HEK293 (cell line): Measurements from ENCODE around the gene FBXO40.

Experiments
- CTCF ChIA-PET: fragments of 350-600 bp; formaldehyde crosslinking; extraction: SDS; loops from one replicate; lab custom pipeline; 2021; ENCODE audit warnings: antibody characterized with exemption; lab: Yijun Ruan, JAX
- POLR2A ChIA-PET: fragments of 300-600 bp; formaldehyde crosslinking; extraction: SDS; loops from one replicate; lab custom pipeline; 2020; ENCODE audit warnings: antibody characterized with exemption, inconsistent platforms; lab: Yijun Ruan, JAX
- H3K27ac ChIP-seq: fragments of 200-500 bp; sonication (Bioruptor generic); 2 replicates; pipeline ENCODE4 v1.5.1; 2014; ENCODE audit warnings: low read depth, low read length, control low read depth, inconsistent platforms; ENCODE audit errors: extremely low read depth
- H3K36me3 ChIP-seq, 2 experiments: fragments of 200-500 bp in 1 of 2; sonication (Bioruptor generic) in 1 of 2; 1 replicate in 1 of 2; 2 replicates in 1 of 2; pipeline ENCODE4 v1.5.1; 2014 to 2017; ENCODE audit warnings: inconsistent platforms in 2 of 2, low read length in 2 of 2; ENCODE audit not compliant: control insufficient read depth in 2 of 2, insufficient read depth in 1 of 2
- H3K4me1 ChIP-seq: fragments of 200-500 bp; sonication (Bioruptor generic); 2 replicates; pipeline ENCODE4 v1.5.1; 2014; ENCODE audit warnings: mild to moderate bottlenecking, low read length, inconsistent platforms; ENCODE audit not compliant: control insufficient read depth, insufficient read depth
- H3K4me3 ChIP-seq: 2 replicates; pipeline ENCODE4 v1.5.1; 2011; ENCODE audit warnings: low read depth, mild to moderate bottlenecking, control low read depth, low read length, moderate library complexity
- H3K9me3 ChIP-seq: fragments of 200-500 bp; sonication (Bioruptor generic); 2 replicates; pipeline ENCODE4 v1.5.1; 2014; ENCODE audit warnings: low read depth, low read length, inconsistent platforms; ENCODE audit not compliant: control insufficient read depth, insufficient read depth
- IKZF3 ChIP-seq: fragments of 450-650 bp; IDR thresholded peaks from 2 replicates; pipeline ENCODE4 v1.5.0; 2018; ENCODE audit warnings: missing biosample characterization, mild to moderate bottlenecking, missing genetic modification characterization, moderate library complexity
- RBAK ChIP-seq: fragments of 450-650 bp; formaldehyde crosslinking; IDR thresholded peaks from 2 replicates; pipeline ENCODE4 v1.5.1; 2016; ENCODE audit warnings: missing biosample characterization, missing genetic modification characterization
- ZBTB48 ChIP-seq: fragments of 450-650 bp; formaldehyde crosslinking; IDR thresholded peaks from 2 replicates; pipeline ENCODE4 v1.5.1; 2016; ENCODE audit warnings: missing biosample characterization, missing genetic modification characterization
- ZNF114 ChIP-seq: fragments of 450-650 bp; formaldehyde crosslinking; IDR thresholded peaks from 2 replicates; pipeline ENCODE4 v1.5.0; 2017; ENCODE audit warnings: missing biosample characterization, missing genetic modification characterization
- ZNF121 ChIP-seq: fragments of 450-650 bp; formaldehyde crosslinking; IDR thresholded peaks from 2 replicates; pipeline ENCODE4 v1.5.1; 2016; ENCODE audit warnings: missing biosample characterization, missing genetic modification characterization
- ZNF155 ChIP-seq: fragments of 450-650 bp; formaldehyde crosslinking; IDR thresholded peaks from 2 replicates; pipeline ENCODE4 v1.5.1; 2016; ENCODE audit warnings: missing biosample characterization, missing genetic modification characterization
- ZNF2 ChIP-seq: fragments of 450-650 bp; formaldehyde crosslinking; IDR thresholded peaks from 2 replicates; pipeline ENCODE4 v1.5.1; 2016; ENCODE audit warnings: missing biosample characterization, missing genetic modification characterization
- ZNF292 ChIP-seq: fragments of 450-650 bp; formaldehyde crosslinking; IDR thresholded peaks from 2 replicates; pipeline ENCODE4 v1.5.1; 2016; ENCODE audit warnings: low read depth, missing biosample characterization, missing genetic modification characterization, borderline replicate concordance
- ZNF473 ChIP-seq: fragments of 450-650 bp; formaldehyde crosslinking; IDR thresholded peaks from 2 replicates; pipeline ENCODE4 v1.5.1; 2017; ENCODE audit warnings: missing biosample characterization, missing genetic modification characterization
- ZNF558 ChIP-seq: fragments of 450-650 bp; formaldehyde crosslinking; IDR thresholded peaks from 2 replicates; pipeline ENCODE4 v1.5.1; 2016; ENCODE audit warnings: missing biosample characterization, missing genetic modification characterization
- ZNF654 ChIP-seq: fragments of 450-650 bp; formaldehyde crosslinking; IDR thresholded peaks from 2 replicates; pipeline ENCODE4 v1.5.1; 2016; ENCODE audit warnings: low read depth, missing biosample characterization, missing genetic modification characterization
- ZNF677 ChIP-seq: fragments of 450-650 bp; IDR thresholded peaks from 2 replicates; pipeline ENCODE4 v1.5.0; 2018; ENCODE audit warnings: missing biosample characterization, mild to moderate bottlenecking, missing genetic modification characterization, moderate library complexity
- ZSCAN23 ChIP-seq: fragments of 450-650 bp; formaldehyde crosslinking; IDR thresholded peaks from 2 replicates; pipeline ENCODE4 v1.5.1; 2016; ENCODE audit warnings: missing biosample characterization, missing genetic modification characterization
- TF ChIP-seq, protein P1 (sequence below): fragments of 450-650 bp; formaldehyde crosslinking; IDR thresholded peaks from 2 replicates; pipeline ENCODE4 v1.5.1; 2016; ENCODE audit warnings: missing biosample characterization, missing genetic modification characterization
- TF ChIP-seq, protein P2 (sequence below): fragments of 450-650 bp; formaldehyde crosslinking; IDR thresholded peaks from 2 replicates; pipeline ENCODE4 v1.5.1; 2016; ENCODE audit warnings: missing biosample characterization, missing genetic modification characterization, low read depth
- TF ChIP-seq, protein P3 (sequence below): fragments of 450-650 bp; formaldehyde crosslinking; IDR thresholded peaks from 2 replicates; pipeline ENCODE4 v1.5.1; 2016; ENCODE audit warnings: missing biosample characterization, missing genetic modification characterization
- TF ChIP-seq, protein P4 (sequence below): fragments of 450-650 bp; formaldehyde crosslinking; IDR thresholded peaks from 2 replicates; pipeline ENCODE4; 2016; ENCODE audit warnings: missing biosample characterization, missing genetic modification characterization
- TF ChIP-seq, protein P5 (sequence below): fragments of 450-650 bp; formaldehyde crosslinking; IDR thresholded peaks from 2 replicates; pipeline ENCODE4 v1.5.1; 2016; ENCODE audit warnings: missing biosample characterization, missing genetic modification characterization
- TF ChIP-seq, protein P6 (sequence below): fragments of 450-650 bp; formaldehyde crosslinking; IDR thresholded peaks from 2 replicates; pipeline ENCODE4 v1.5.1; 2016; ENCODE audit warnings: missing biosample characterization, missing genetic modification characterization

The FBXO40 gene

DNA sequence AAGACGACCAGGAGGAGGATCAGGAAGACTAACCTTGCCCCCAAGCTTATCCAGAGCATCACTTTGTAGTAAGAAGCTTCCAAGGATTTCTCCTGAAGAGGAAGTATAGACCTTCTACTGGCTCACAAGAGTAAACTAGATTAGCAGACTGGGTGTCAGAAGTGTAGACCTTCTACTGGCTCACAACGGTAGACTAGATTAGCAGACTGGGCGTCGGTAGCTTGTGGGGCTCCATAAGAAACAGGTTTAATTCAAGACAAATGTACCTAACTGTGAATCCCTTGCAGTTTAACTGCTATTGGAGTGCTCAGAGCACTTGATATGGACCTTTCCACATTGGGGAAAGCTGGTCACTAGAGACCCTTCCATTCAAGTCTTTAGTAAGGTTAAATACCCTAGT lies 12.9 kb downstream of the FBXO40 start:
- POLR2A ChIA-PET, result no interaction called here
- H3K36me3 ChIP-seq, result no peaks in the 10 kb centered on the region
- TF ChIP-seq, protein P1, sequence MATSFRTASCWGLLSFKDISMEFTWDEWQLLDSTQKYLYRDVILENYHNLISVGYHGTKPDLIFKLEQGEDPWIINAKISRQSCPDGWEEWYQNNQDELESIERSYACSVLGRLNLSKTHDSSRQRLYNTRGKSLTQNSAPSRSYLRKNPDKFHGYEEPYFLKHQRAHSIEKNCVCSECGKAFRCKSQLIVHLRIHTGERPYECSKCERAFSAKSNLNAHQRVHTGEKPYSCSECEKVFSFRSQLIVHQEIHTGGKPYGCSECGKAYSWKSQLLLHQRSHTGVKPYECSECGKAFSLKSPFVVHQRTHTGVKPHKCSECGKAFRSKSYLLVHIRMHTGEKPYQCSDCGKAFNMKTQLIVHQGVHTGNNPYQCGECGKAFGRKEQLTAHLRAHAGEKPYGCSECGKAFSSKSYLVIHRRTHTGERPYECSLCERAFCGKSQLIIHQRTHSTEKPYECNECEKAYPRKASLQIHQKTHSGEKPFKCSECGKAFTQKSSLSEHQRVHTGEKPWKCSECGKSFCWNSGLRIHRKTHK (tag by site-specific recombination), result no peak
- TF ChIP-seq ZSCAN23, result no peak
- no peak for TF ChIP-seq IKZF3
- TF ChIP-seq ZNF292 (tag by site-specific recombination), result no peak
- TF ChIP-seq, all 188 proteins: peak for 0
- H3K9me3 ChIP-seq, result no peaks in the 10 kb centered on the region
- no peaks in the 10 kb centered on the region for H3K4me1 ChIP-seq
- no peak overlapping the region for H3K4me3 ChIP-seq
- H3K27ac ChIP-seq, result no peak overlapping the region
- CTCF ChIA-PET, result interaction anchor here (0.7 kb wide), 1 partner anchor 10 kb away, joined by 3 read pairs; no protein-coding TSS in a partner anchor

DNA sequence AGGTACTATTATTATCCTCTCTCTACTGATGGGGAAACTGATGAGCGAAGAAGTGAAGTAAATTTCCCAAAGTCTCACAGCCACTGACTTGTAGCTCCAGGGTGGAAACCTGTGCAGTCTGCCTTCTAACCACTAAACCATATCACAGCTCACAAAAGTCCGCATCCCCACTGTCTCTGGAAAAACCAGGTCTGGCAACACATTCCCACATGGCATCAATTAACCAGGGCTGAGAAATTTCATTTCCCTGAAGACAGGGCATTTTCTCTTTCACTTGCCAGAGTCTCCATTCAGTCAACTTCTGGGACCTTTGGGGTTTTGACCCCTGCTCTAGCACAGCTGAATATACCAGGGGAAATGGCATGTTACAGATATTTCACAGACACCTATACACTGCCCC lies 26.5 kb downstream of the FBXO40 start:
- ChIA-PET POLR2A (no interaction called here), CTCF (no interaction called here)
- H3K36me3 ChIP-seq, result no peaks in the 10 kb centered on the region
- no peak overlapping the region for H3K27ac ChIP-seq
- no peaks in the 10 kb centered on the region for H3K4me1 ChIP-seq
- no peaks in the 10 kb centered on the region for H3K9me3 ChIP-seq
- TF ChIP-seq, protein P2, sequence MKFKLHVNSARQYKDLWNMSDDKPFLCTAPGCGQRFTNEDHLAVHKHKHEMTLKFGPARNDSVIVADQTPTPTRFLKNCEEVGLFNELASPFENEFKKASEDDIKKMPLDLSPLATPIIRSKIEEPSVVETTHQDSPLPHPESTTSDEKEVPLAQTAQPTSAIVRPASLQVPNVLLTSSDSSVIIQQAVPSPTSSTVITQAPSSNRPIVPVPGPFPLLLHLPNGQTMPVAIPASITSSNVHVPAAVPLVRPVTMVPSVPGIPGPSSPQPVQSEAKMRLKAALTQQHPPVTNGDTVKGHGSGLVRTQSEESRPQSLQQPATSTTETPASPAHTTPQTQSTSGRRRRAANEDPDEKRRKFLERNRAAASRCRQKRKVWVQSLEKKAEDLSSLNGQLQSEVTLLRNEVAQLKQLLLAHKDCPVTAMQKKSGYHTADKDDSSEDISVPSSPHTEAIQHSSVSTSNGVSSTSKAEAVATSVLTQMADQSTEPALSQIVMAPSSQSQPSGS (tag by site-specific recombination), result no peak
- no peak for TF ChIP-seq ZNF155 (tag by site-specific recombination)
- no peak for TF ChIP-seq ZNF473
- TF ChIP-seq, protein P3, sequence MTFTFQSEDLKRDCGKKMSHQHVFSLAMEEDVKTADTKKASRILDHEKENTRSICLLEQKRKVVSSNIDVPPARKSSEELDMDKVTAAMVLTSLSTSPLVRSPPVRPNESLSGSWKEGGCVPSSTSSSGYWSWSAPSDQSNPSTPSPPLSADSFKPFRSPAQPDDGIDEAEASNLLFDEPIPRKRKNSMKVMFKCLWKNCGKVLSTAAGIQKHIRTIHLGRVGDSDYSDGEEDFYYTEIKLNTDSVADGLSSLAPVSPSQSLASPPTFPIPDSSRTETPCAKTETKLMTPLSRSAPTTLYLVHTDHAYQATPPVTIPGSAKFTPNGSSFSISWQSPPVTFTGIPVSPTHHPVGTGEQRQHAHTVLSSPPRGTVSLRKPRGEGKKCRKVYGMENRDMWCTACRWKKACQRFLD (tag by site-specific recombination), result no peak
- TF ChIP-seq, protein P4, sequence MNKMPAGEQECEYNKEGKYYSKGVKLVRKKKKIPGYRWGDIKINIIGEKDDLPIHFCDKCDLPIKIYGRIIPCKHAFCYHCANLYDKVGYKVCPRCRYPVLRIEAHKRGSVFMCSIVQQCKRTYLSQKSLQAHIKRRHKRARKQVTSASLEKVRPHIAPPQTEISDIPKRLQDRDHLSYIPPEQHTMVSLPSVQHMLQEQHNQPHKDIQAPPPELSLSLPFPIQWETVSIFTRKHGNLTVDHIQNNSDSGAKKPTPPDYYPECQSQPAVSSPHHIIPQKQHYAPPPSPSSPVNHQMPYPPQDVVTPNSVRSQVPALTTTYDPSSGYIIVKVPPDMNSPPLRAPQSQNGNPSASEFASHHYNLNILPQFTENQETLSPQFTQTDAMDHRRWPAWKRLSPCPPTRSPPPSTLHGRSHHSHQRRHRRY (tag by site-specific recombination), result no peak
- TF ChIP-seq ZBTB48 (tag by site-specific recombination), result no peak
- TF ChIP-seq ZNF121 (tag by site-specific recombination), result no peak
- no peak for TF ChIP-seq ZNF558 (tag by site-specific recombination)
- no peak for TF ChIP-seq ZNF677
- TF ChIP-seq ZNF654 (tag by site-specific recombination), result no peak
- no peak for TF ChIP-seq ZNF2 (tag by site-specific recombination)
- TF ChIP-seq, protein P5, sequence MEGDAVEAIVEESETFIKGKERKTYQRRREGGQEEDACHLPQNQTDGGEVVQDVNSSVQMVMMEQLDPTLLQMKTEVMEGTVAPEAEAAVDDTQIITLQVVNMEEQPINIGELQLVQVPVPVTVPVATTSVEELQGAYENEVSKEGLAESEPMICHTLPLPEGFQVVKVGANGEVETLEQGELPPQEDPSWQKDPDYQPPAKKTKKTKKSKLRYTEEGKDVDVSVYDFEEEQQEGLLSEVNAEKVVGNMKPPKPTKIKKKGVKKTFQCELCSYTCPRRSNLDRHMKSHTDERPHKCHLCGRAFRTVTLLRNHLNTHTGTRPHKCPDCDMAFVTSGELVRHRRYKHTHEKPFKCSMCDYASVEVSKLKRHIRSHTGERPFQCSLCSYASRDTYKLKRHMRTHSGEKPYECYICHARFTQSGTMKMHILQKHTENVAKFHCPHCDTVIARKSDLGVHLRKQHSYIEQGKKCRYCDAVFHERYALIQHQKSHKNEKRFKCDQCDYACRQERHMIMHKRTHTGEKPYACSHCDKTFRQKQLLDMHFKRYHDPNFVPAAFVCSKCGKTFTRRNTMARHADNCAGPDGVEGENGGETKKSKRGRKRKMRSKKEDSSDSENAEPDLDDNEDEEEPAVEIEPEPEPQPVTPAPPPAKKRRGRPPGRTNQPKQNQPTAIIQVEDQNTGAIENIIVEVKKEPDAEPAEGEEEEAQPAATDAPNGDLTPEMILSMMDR (tag by site-specific recombination), result no peak
- TF ChIP-seq, protein P6, sequence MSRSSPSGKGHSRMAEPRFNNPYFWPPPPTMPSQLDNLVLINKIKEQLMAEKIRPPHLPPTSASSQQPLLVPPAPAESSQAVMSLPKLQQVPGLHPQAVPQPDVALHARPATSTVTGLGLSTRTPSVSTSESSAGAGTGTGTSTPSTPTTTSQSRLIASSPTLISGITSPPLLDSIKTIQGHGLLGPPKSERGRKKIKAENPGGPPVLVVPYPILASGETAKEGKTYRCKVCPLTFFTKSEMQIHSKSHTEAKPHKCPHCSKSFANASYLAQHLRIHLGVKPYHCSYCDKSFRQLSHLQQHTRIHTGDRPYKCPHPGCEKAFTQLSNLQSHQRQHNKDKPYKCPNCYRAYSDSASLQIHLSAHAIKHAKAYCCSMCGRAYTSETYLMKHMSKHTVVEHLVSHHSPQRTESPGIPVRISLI, result no peak
- TF ChIP-seq ZNF114, result no peak
- no peak for TF ChIP-seq RBAK (tag by site-specific recombination)
- H3K4me3 ChIP-seq, result no peak overlapping the region
